GM21529 (cell line): ENCODE measurements around the gene TMEM171.

Source experiments
- ATAC-seq: cut with Tn5 transposase; IDR thresholded peaks from one replicate; pipeline ENCODE4 v1.9.1; 2021; ENCODE audit not compliant: unreplicated experiment

TMEM171 gene

DNA sequence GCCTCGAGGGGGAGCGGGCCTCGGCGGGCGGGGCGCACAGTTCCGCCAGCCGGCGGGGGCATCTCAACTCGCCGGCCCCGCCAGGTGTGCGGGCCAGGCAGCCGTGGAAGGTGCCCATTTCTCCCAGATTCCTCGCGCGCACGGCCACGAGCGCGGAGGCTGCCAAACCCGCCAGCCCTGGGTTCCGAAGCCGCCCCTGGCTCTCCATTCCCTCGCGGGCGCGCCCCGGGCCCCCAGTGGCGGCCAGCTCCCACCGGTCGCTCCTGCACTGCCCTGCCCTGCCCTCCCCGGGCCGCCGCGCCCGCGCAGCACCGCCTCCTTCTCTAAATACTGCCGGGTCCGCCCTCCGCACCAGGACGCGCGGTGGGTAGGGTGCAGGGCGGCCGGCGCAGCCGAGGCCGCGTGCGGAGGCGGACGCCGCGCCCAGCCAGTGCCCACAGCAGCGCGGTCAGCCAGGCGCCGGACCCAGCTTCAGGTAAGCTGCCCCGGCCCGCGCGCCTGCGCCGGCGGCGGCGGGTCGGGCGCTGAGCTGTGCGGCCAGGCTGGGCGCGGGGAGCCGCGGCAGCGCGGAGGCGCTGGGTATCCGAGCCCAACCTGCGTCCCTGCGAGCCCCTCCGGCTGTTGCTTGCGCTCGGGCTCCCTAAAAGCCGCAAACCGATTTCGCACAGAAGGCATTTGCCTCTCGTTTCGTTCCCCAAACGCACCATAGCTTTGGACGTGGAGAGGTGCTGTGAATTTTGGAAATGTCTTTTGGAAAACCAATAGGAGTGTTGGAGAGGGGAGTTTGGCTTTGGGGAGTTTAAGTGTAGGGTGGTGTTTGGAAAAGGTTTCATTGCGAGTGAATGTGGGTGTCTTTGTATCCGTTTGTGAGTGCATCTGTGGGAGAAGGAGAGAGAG lies at the start of gene TMEM171:
Gene TMEM171 (plus strand): TSS at position 354 of the 897 bp plus-strand sequence. CDS start 2,799 bp downstream, outside the sequence.
- no peak for ATAC-seq

DNA sequence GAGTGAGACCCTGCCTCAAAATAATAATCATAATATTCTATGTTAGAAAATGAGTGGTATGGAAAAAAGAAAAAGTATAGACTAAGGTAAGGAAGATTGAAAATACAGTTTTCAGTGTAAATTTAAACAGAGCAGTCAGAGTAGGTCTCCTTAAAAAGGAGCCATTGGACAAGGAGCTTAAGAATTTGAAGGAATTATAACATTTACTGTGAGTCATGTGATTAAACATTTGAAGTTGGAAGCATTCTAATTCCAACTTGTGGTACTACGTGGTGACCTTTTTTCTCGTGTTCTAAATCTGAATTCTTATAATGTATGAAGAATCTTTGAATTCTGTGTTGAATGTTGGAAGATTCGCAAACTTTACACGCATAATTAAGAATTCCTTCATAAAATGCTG lies 39.3 kb upstream of the TMEM171 start:
- ATAC-seq: no peak

- no peak for ATAC-seq
Observed at GRCh38 chr5:73088026-73088425, 32.3 kb upstream of the TMEM171 start.

- ATAC-seq: no peak
Observed at GRCh38 chr5:73093943-73094342, 26.4 kb upstream of the TMEM171 start.

DNA sequence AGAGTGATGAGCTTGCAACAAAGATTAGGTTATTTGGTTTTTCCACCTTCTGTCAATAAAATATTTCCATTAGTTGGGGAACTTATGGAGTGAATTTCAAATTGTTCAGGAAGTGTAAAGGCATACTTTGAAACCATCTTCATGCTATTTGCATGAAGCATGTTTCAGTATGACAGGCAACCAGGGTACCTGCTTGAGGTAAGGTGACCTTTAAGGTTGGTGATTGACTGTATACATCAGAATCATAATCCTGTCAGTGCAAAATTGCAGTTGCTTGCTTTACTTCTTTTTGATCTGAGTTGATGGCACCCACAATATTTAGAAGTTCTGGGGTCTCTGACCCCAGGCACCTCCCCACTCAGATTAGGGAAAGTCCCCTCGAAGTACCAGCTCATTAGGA lies 26.0 kb upstream of the TMEM171 start:
- no peak for ATAC-seq

DNA sequence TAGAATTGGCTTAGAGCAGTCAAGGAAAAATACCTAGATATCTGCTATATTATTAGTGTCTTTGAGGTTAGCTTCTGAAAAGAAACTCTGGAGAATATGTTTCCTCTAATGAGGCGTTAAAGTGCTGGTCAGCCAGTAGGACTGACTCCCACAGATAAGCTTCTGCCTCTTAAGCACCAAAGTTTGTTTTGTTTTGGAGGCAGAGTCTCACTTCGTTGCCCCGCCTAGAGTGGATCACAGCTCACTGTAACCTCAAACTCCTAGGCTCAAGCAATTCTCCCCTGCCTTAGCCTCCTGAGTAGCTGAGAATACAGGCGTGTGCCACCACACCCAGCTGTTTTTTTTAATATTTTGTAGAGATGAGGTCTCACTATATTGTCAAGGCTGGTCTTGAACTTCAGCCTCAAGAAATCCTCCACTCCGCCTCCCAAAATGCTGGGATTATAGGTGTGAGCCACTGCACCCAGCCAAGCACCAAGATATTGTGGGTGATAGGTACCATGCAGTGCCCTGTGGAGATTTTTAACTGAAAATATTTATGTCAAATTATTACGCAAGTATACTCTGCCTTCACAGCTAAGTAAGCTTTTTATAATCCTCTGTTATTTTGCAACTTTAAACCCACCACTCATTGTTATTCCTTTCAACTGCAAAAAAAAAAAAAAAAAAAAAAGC lies 24.7 kb upstream of the TMEM171 start:
- no peak for ATAC-seq

DNA sequence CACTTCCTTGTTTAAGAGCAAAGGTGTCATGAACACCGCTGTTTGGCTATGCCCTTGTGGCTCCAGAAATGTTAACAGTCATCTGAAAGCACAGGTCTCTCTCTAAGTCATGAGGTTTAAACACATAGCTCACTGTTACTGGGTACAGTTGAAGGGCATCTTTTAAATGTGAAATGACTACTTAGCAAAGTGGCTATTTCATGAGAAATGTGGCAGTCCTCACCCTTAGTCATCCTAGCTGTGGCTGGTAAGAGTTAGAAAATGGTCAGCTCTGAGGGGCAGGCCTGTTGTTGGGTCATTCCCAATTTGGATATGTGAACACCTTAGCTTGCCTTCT lies 24.2 kb upstream of the TMEM171 start:
- no peak for ATAC-seq

DNA sequence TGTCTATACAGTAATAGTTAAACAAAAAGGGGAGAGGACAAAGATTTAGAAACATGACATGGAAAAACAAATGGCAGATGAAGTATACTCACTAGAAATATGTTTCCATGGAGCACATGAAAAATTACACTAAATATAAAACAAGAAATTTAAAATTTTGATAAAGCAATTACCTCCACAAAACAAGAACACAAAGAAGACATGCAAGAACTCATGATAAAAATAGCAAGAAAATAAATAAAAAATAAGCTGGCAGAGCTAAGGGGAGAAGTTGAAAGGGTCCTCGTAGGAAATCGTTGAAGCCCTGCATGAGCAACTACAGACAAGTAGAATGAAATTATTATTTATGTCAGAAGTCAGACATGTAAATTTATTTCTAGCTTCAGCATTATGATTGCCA lies 22.6 kb upstream of the TMEM171 start:
- ATAC-seq: no peak

GRCh38 chr5:73100109-73100508 lies 20.3 kb upstream of the TMEM171 start:
- no peak for ATAC-seq

GRCh38 chr5:73103870-73104299 lies 16.5 kb upstream of the TMEM171 start:
- no peak for ATAC-seq

- no peak for ATAC-seq
Observed at GRCh38 chr5:73104326-73104725, 16.0 kb upstream of the TMEM171 start.

DNA sequence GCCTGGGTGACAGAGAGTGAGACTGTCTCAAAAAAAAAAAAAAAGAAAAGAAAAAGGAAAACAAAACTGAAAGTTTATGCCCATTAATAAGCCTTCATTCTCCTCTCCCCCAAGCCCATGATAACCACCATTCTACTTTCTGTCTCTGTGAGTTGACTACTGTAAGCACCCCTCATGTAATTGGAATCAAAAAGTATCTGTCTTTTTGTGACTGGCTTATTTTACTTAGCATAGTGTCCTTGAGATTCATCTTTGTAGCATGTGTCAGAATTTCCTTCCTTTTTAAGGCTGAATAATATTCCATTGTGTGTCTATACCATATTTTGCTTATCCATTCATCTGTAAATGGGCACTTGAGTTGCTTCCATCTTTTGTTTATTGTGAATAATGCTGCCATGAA lies 14.0 kb upstream of the TMEM171 start:
- ATAC-seq: no peak

GRCh38 chr5:73110190-73110589 lies 10.2 kb upstream of the TMEM171 start:
- ATAC-seq: no peak

- no peak for ATAC-seq
Observed at GRCh38 chr5:73111536-73111935, 8.8 kb upstream of the TMEM171 start.

DNA sequence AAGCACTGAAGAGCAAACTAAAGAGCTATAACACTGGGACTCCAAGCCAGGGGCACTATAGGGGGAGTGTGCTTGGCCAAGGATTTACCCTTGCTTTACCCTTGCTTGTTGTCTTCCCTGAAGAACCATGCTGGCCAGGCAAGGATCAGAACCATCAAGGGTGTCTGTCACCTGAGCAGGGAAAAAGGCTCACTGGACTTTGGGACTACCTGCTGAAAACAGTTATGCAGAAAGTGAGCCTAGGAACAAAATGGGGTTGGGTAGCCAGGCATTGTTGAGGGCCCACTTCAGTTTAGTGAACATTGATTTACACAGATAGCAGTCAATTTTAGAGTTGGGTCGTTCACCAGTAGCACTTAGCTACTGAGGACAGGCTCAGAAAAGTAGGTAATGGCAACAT lies 8.0 kb upstream of the TMEM171 start:
- no peak for ATAC-seq

DNA sequence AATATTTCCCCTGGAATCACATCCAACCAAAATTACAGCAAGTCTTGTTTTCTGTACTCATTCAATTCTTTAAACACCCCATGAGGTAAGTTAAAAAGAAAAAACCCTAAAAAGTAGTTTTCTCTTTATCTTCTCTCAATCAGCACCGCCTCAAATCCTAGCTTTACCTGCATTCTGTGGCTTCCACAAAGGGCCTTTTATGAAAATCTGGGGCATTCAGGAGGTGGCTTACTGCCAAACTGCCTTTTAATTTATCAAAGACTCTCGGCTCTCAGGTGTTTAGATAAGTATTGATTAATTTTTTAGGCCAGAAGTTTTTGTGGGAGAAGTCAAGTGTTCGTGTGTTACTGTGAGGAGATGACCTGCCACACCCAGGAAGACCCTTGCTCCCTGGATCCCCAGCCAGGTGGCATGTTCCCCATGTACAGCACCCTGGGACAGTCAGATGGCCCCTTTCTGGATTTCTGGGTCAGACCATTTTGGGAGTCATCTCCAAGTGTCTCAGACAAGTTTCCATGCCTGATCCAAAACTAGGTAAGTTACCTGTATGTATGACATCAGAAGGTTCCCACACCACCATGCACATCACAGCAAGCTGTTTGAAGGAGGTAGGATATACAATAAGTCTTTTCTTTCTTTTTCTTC lies 6.2 kb upstream of the TMEM171 start:
- no peak for ATAC-seq

- ATAC-seq: no peak
Observed at GRCh38 chr5:73115399-73116051, 4.8 kb upstream of the TMEM171 start.

DNA sequence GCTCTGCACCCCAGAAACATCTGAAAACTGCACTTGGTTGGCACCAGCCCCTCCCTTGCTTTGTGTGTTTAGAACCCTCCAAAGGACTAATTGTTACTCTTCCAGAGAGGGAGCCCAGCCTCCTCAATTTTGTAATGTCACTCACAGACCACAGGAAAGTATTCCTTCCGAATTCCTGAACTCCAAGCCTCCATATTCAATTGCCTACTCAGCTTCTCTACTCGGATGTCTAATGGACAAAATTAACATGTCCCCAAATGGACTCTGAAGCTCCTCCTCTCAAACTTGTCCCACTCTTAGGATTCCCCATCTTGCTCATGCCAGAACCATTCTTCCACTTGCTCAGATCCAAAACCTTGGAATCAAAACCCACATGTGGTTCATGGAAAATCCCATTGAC lies 3.9 kb upstream of the TMEM171 start:
- ATAC-seq: no peak

DNA sequence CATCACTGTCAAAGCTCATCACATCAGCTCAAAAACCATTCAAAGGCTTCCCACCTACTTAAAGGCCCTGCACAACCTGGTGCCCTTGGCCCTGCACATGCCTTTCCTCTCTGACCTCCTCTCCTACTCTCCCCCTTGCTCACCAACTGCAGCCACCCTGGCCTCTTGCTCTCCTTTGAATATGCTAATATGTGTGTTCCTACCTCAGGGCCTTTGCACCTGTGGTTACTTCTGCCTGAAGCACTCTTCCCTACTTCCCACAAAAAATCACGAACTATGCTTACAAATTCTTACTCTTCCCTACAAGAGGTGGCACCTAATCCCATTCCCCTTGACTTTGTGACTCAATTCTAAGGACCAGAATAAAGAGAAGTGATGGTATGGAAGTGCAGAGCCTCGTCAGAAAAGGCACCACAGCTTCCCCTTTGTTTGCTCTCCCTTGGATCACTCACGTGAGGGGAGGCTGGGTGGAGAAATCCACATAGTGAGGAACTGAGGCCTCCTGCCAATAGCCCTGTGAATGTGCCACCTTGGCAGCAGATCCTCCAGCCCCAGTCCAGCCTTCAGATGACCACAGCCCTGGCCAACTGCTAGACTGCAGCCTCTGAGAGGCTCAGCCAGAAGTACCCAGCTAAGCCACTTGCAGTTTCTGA lies 3.2 kb upstream of the TMEM171 start:
- ATAC-seq: no peak

GRCh38 chr5:73118391-73118973 lies 1.9 kb upstream of the TMEM171 start:
- ATAC-seq: no peak
